BLaER1 treated with 17β-estradiol and CSF1 and Interleukin-3, amounts not matched to agents 10 nM and 100 nM (cell line): Measurements from ENCODE around the gene TMEM244.

Experiments
- H3K27ac ChIP-seq, 11 experiments: shearing (Covaris generic); formaldehyde crosslinking; 2 replicates each; pipeline ENCODE4 v1.8.1; 2022
- H3K27me3 ChIP-seq, 11 experiments: shearing (Covaris generic); formaldehyde crosslinking; 2 replicates each; pipeline ENCODE4 v1.8.1; 2022
- H3K36me3 ChIP-seq, 11 experiments: shearing (Covaris generic); formaldehyde crosslinking; 2 replicates each; pipeline ENCODE4 v1.8.1; 2022
- H3K4me1 ChIP-seq, 10 experiments: shearing (Covaris generic); formaldehyde crosslinking; 2 replicates each; pipeline ENCODE4 v1.8.1; 2022
- H3K4me2 ChIP-seq, 11 experiments: shearing (Covaris generic); formaldehyde crosslinking; 2 replicates each; pipeline ENCODE4 v1.8.1; 2022
- H3K4me3 ChIP-seq, 10 experiments: shearing (Covaris generic); formaldehyde crosslinking; 2 replicates each; pipeline ENCODE4 v1.8.1; 2022
- H3K9ac ChIP-seq, 11 experiments: shearing (Covaris generic); formaldehyde crosslinking; 2 replicates each; pipeline ENCODE4 v1.8.1; 2022
- H3K9me3 ChIP-seq, 11 experiments: shearing (Covaris generic); formaldehyde crosslinking; replicated peaks in 1 of 11; 2 replicates each; pipeline ENCODE4 v1.8.1; 2022
- H4K20me1 ChIP-seq, 11 experiments: shearing (Covaris generic); formaldehyde crosslinking; 2 replicates each; pipeline ENCODE4 v1.8.1; 2022
- Cebpa-rat ChIP-seq, 11 experiments: shearing (Covaris generic); IDR thresholded peaks; 2 replicates each; pipeline ENCODE4 v1.8.1; 2022

The TMEM244 gene

DNA sequence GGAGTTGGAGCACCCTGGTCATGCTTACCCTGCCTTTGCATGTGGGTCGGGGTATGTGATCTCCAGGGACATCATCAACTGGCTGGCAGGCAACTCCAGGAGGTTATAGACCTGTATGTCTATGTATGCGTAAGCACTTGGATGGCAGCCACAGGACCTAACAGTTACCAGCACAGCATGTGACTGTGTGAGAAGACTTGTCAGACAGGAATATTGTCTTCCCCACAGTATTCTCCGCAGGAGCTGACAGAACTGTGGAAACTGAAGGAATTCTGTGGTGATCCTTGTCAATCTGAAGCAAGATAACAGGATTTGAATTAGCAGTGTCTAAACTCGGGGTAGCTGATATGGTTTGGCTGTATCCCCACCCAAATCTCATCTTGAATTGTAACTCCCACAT is 59.2 kb downstream of the TMEM244 start:
- Histone ChIP-seq H3K4me1 (no peaks in the 10 kb centered on the region), H4K20me1 (no peaks in the 10 kb centered on the region), H3K9ac (no peak overlapping the region), H3K9me3 (peaks cover 16 to 27% (median 21%) of the 10 kb centered on the region in 11 experiments), H3K4me3 (no peak overlapping the region), H3K36me3 (no peaks in the 10 kb centered on the region), H3K27ac (no peak overlapping the region), H3K27me3 (no peaks in the 10 kb centered on the region), H3K4me2 (no peak overlapping the region)
- TF ChIP-seq Cebpa-rat (IDR thresholded peaks at IDR 0.05), result no peak

DNA sequence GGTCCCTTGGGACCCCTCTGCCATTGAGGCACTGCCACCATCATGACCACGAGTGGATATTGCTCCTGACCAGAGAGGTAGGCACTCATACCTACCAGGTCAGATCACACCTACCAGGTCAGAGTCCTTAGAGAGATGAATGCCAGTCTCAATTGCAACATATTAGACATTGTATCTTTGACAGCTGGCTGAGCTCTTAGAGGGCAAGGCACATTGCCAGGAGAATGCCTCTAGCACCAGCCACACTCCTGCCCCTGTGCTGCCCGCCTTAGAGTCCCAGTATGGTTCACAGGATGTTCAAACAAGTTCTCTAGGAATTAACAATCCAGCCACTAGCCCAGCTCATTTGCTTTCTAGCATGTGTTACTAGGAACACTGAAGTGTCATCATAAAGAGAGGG is 65.9 kb downstream of the TMEM244 start:
- Histone ChIP-seq H3K4me1 (peaks cover 0 to 23% (median 9%) of the 10 kb centered on the region in 10 experiments; a peak in 14 of 20 replicates), H3K27ac (no peak overlapping the region), H3K36me3 (no peaks in the 10 kb centered on the region), H3K27me3 (no peaks in the 10 kb centered on the region), H3K9ac (no peak overlapping the region), H3K4me3 (no peak overlapping the region), H3K4me2 (no peak overlapping the region), H4K20me1 (no peaks in the 10 kb centered on the region), H3K9me3 (0 out of 22 replicates have a peak, but pooled peaks cover 0 to 4% (median 0%) of the 10 kb centered on the region in 11 experiments)
- no peak for TF ChIP-seq Cebpa-rat (IDR thresholded peaks at IDR 0.05)

DNA sequence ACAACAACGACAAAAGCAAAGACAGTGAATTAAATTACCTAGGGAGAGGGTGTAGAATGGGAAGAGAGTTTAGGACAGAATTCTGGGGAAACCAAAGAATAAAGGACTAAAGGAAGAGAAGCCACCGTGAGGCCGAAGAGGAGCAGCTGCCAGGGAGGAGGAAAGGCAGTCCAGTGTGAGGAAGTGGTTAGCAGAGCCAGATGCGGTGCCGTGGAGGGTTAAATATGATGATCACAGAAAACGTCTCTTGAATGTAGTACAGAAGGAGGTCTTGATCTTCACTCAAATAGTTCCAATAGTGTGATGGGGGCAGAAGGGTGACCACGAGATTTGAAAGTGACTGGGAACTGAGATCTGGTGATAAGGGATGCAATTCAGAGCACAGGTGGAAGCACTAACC is 67.7 kb downstream of the TMEM244 start:
- Histone ChIP-seq H3K4me1 (peaks cover 0 to 41% (median 9%) of the 10 kb centered on the region in 10 experiments; a peak in 14 of 20 replicates), H3K36me3 (no peaks in the 10 kb centered on the region), H3K27ac (no peak overlapping the region), H3K4me2 (peak overlapping the region in 10 of 11 experiments; percentile 4 to 50 (median 24); a peak in 15 of 22 replicates), H3K27me3 (no peaks in the 10 kb centered on the region), H3K4me3 (no peak overlapping the region), H4K20me1 (no peaks in the 10 kb centered on the region), H3K9ac (no peak overlapping the region), H3K9me3 (0 out of 22 replicates have a peak, but pooled peaks cover 0 to 4% (median 0%) of the 10 kb centered on the region in 11 experiments)
- TF ChIP-seq Cebpa-rat (IDR thresholded peaks at IDR 0.05), result no peak

DNA sequence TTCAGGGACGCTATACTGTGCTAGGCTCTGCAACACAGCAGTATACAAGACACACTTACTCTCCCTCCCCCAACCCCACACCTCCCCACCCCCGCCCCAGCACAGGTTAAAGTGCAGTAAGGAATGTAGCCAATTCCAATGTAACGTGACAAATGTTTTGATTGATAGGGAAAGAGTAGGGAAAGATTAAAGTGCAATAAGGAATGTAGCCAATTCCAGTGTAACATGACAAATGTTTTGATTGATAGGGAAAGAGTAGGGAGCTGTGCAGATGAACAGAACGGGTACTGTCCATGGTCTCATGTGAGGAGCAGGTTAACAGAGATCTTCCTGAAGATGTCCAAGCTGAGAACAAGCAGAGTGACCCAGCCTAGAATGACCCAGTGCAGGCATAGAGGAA is 69.1 kb downstream of the TMEM244 start:
- Histone ChIP-seq H3K36me3 (no peaks in the 10 kb centered on the region), H3K4me1 (peaks cover 0 to 48% (median 9%) of the 10 kb centered on the region in 10 experiments; a peak in 14 of 20 replicates)

GRCh38 chr6:129790785-129791184 is 70.3 kb downstream of the TMEM244 start:
- no peak overlapping the region for H3K27ac ChIP-seq
- H3K4me2 ChIP-seq, result peak overlapping the region in 3 of 11 experiments; percentile 48 to 71 (median 64); a peak in 6 of 22 replicates
- TF ChIP-seq Cebpa-rat (IDR thresholded peaks at IDR 0.05), result no peak
- no peak overlapping the region for H3K4me3 ChIP-seq
- H3K9ac ChIP-seq, result no peak overlapping the region
- no peaks in the 10 kb centered on the region for H3K27me3 ChIP-seq
- H3K4me1 ChIP-seq, result peaks cover 0 to 48% (median 9%) of the 10 kb centered on the region in 10 experiments; a peak in 14 of 20 replicates
- 0 out of 22 replicates have a peak, but pooled peaks cover 0 to 3% (median 0%) of the 10 kb centered on the region in 11 experiments for H3K9me3 ChIP-seq
- H4K20me1 ChIP-seq, result no peaks in the 10 kb centered on the region
- H3K36me3 ChIP-seq, result no peaks in the 10 kb centered on the region

More for the DNA sequence above, 69.1 kb downstream of the TMEM244 start:
- 0 out of 22 replicates have a peak, but pooled peaks cover 0 to 4% (median 0%) of the 10 kb centered on the region in 11 experiments for H3K9me3 ChIP-seq
- no peak for TF ChIP-seq Cebpa-rat (IDR thresholded peaks at IDR 0.05)
- H3K4me2 ChIP-seq, result no peak overlapping the region
- no peak overlapping the region for H3K27ac ChIP-seq
- H3K27me3 ChIP-seq, result no peaks in the 10 kb centered on the region
- no peaks in the 10 kb centered on the region for H4K20me1 ChIP-seq
- no peak overlapping the region for H3K4me3 ChIP-seq
- no peak overlapping the region for H3K9ac ChIP-seq

GRCh38 chr6:129789974-129790373 is 71.1 kb downstream of the TMEM244 start:
- Histone ChIP-seq H3K4me2 (peak overlapping the region in 3 of 11 experiments; percentile 48 to 71 (median 64); a peak in 6 of 22 replicates), H3K27ac (no peak overlapping the region), H4K20me1 (no peaks in the 10 kb centered on the region), H3K4me3 (no peak overlapping the region), H3K9ac (no peak overlapping the region), H3K4me1 (peaks cover 0 to 48% (median 9%) of the 10 kb centered on the region in 10 experiments; a peak in 14 of 20 replicates), H3K9me3 (0 out of 22 replicates have a peak, but pooled peaks cover 0 to 3% (median 0%) of the 10 kb centered on the region in 11 experiments), H3K36me3 (no peaks in the 10 kb centered on the region), H3K27me3 (no peaks in the 10 kb centered on the region)
- TF ChIP-seq Cebpa-rat (IDR thresholded peaks at IDR 0.05), result no peak

DNA sequence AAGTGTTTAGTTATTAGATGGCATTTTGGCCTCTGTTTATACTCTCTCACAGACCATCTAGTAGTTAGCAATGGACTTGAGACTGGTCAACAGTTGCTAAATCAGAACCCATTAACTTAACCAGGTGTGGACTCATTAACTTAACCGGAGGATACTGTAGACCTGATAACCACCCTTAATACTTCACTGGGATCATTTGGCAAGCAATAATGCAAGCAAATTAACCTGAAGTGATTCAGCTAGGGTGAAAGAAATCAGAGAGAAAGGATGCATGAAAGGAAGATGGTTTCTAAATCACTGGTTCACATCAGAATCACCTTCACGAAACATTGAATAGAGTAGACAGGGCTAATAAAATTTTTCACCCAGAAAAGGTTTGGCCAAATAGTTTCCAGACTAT is 73.3 kb downstream of the TMEM244 start:
- H3K27ac ChIP-seq, result no peak overlapping the region
- H3K4me3 ChIP-seq, result no peak overlapping the region
- H3K4me1 ChIP-seq, result peaks cover 0 to 37% (median 0%) of the 10 kb centered on the region in 10 experiments; a peak in 6 of 20 replicates
- no peaks in the 10 kb centered on the region for H3K27me3 ChIP-seq
- no peak for TF ChIP-seq Cebpa-rat (IDR thresholded peaks at IDR 0.05)
- no peak overlapping the region for H3K4me2 ChIP-seq
- H4K20me1 ChIP-seq, result no peaks in the 10 kb centered on the region
- H3K9me3 ChIP-seq, result 0 out of 22 replicates have a peak, but pooled peaks cover 0 to 3% (median 0%) of the 10 kb centered on the region in 11 experiments
- no peaks in the 10 kb centered on the region for H3K36me3 ChIP-seq
- H3K9ac ChIP-seq, result no peak overlapping the region

DNA sequence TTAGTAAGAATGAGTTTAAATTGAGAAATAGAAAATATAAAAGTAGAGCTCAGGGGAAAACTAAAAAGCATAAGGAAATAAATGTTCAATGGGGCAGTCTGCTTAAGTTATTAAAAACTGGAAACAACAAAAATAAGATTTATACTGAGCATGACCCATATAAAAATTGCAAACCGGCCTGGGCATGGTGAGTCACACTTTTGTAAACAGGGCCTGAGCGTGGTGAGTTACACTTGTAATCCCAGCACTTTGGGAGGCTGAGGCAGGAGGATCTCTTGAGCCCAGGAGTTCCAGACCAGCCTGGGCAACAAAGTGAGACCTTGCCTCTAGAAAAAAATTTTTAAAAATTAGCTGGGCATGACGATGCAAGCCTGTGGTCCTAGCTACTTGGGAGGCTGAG is 74.6 kb downstream of the TMEM244 start:
- H3K4me3 ChIP-seq, result no peak overlapping the region
- H3K4me2 ChIP-seq, result no peak overlapping the region
- H3K36me3 ChIP-seq, result no peaks in the 10 kb centered on the region
- H3K27me3 ChIP-seq, result no peaks in the 10 kb centered on the region
- H3K27ac ChIP-seq, result no peak overlapping the region
- H3K4me1 ChIP-seq, result peaks cover 0 to 37% (median 0%) of the 10 kb centered on the region in 10 experiments; a peak in 6 of 20 replicates
- no peak for TF ChIP-seq Cebpa-rat (IDR thresholded peaks at IDR 0.05)
- 0 out of 22 replicates have a peak, but pooled peaks cover 0 to 3% (median 0%) of the 10 kb centered on the region in 11 experiments for H3K9me3 ChIP-seq
- no peaks in the 10 kb centered on the region for H4K20me1 ChIP-seq
- no peak overlapping the region for H3K9ac ChIP-seq

DNA sequence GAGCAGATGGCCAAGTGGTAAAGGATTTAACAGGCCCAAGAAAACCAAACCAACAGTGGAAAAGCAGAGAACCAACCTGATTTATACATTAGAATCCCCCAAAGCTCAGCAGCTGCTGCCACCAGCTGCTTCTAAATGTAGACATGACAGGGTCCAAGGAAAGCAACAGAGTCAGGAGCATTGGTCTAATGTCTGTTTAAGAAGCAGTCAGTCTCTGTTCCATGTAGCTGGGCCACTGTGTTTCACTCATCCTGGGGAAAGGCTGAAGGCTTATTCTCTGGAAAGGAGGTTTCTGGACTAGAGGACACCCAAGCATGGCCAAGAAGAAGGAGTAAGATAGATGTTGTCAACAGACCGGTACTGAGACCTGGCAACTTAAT is 75.4 kb downstream of the TMEM244 start:
- Histone ChIP-seq H3K9ac (no peak overlapping the region), H3K4me2 (no peak overlapping the region), H3K4me1 (peaks cover 0 to 29% (median 0%) of the 10 kb centered on the region in 10 experiments; a peak in 6 of 20 replicates), H3K27ac (no peak overlapping the region), H3K36me3 (no peaks in the 10 kb centered on the region), H3K27me3 (no peaks in the 10 kb centered on the region), H3K9me3 (0 out of 22 replicates have a peak, but pooled peaks cover 0 to 3% (median 0%) of the 10 kb centered on the region in 11 experiments), H3K4me3 (no peak overlapping the region), H4K20me1 (no peaks in the 10 kb centered on the region)
- no peak for TF ChIP-seq Cebpa-rat (IDR thresholded peaks at IDR 0.05)
